Measurements from ENCODE around the gene ABR. TPM values are rescaled to one million over a fixed set of nuclear protein-coding genes. Genes with fewer than 3 reads are reported as not detected.
"Not testable (repeated sequence)": the region's sequence is repeated elsewhere in the genome, so short reads cannot be mapped to it uniquely, and the experiment has no call there.

ABR gene
- polyA plus RNA-seq, 2 of the 4 experiments (the other 2 are of a cell fraction): 70.9 to 73.8 TPM

- no peak for TF ChIP-seq RNF2 (IDR thresholded peaks at IDR 0.05; ENCODE audit: borderline replicate concordance, low read depth)
- no peak for TF ChIP-seq NR3C1 (IDR thresholded peaks at IDR 0.05)
- TF ChIP-seq FOXS1 (CRISPR knock-in tag; IDR thresholded peaks at IDR 0.05): no peak; the same call in 1 of the 2 replicates
- peak; percentile 73 for TF ChIP-seq REST (IDR thresholded peaks at IDR 0.05)
- TF ChIP-seq NPAS2 (CRISPR knock-in tag; IDR thresholded peaks at IDR 0.05; ENCODE audit: borderline replicate concordance): peak; percentile 98
- TF ChIP-seq EP300 (IDR thresholded peaks at IDR 0.05): no peak
- TF ChIP-seq TP53 (CRISPR knock-in tag; IDR thresholded peaks at IDR 0.05): no peak
- TF ChIP-seq PHF8 (IDR thresholded peaks at IDR 0.05; ENCODE audit: borderline replicate concordance, low read depth): peak; percentile 97
- peak; percentile 100 for TF ChIP-seq MAX (IDR thresholded peaks at IDR 0.05)
- no peak for TF ChIP-seq KDM1A (IDR thresholded peaks at IDR 0.05; ENCODE audit: low read depth)
- no peak for TF ChIP-seq EHMT2 (IDR thresholded peaks at IDR 0.05; ENCODE audit: low read depth)
- TF ChIP-seq CTCF (IDR thresholded peaks at IDR 0.05): peak; percentile 97
- no peak for TF ChIP-seq ZC3H11A (IDR thresholded peaks at IDR 0.05)
- no peak for TF ChIP-seq ZFP36 (IDR thresholded peaks at IDR 0.05; ENCODE audit: borderline replicate concordance, partially characterized antibody)
- peak; percentile 88 for TF ChIP-seq SMC3 (IDR thresholded peaks at IDR 0.05)
- peak; percentile 99 for TF ChIP-seq E2F6 (IDR thresholded peaks at IDR 0.05; ENCODE audit: borderline replicate concordance, low read depth)
- no peak for TF ChIP-seq RARB (CRISPR knock-in tag; IDR thresholded peaks at IDR 0.05)
- TF ChIP-seq ATOH8 (CRISPR knock-in tag; IDR thresholded peaks at IDR 0.05; ENCODE audit: low read depth): 0 out of 2 replicates have a peak, but pooled peaks have one; percentile 58
- peak; percentile 43; the same call in 1 of the 2 replicates for TF ChIP-seq GATA3 (IDR thresholded peaks at IDR 0.05; ENCODE audit: borderline replicate concordance)
- TF ChIP-seq ZSCAN20 (CRISPR knock-in tag; IDR thresholded peaks at IDR 0.05): no peak
- TF ChIP-seq POLR2A (IDR thresholded peaks at IDR 0.05; ENCODE audit: low read length): peak; percentile 92
Observed at GRCh38 chr17:996554-997344, 183.0 kb downstream of the ABR start, which contains the start of gene TIMM22 (continued).

GRCh38 chr17:995324-995723 is 184.5 kb downstream of the ABR start:
- WGBS (ENCODE audit: missing lambda C conversion rate): 39% methylated on average over 8 of the region's 8 CpGs
- not testable (repeated sequence) for FAIRE-seq
- CTCF ChIA-PET: interaction anchor here (0.8 to 8.3 kb wide), 12 partner anchors 12 to 851 kb away, joined by 3 to 121 read pairs (median 13); partner anchors contain the start of genes GEMIN4 and NXN

More at GRCh38 chr17:995324-995723, 184.5 kb downstream of the ABR start:
- Histone ChIP-seq H3K4me1 (peaks cover 24% of the 10 kb centered on the region), H3K4me2 (0 out of 3 replicates have a peak overlapping the region, but pooled peaks have one; percentile 4)
- H3K9me3 ChIP-seq; H3K27ac ChIP-seq; ATAC-seq; DNase-seq (ENCODE audit: low read depth in 1 of 2, low spot score in 1 of 2); H3K4me3 ChIP-seq; POLR2A ChIA-PET: not testable (repeated sequence)
